ENCODE results near the gene TMEM175.
"Not testable (repeated sequence)": the region's sequence is repeated elsewhere in the genome, so short reads cannot be mapped to it uniquely, and the experiment has no call there.

TMEM175 gene

GRCh38 chr4:970046-970745 lies 37.9 kb downstream of the TMEM175 start:
- Histone ChIP-seq H3K9me3 (ENCODE audit: control insufficient read depth in 5 of 5, low read length in 5 of 5) (no peaks in the 10 kb centered on the region), H3K9ac (ENCODE audit: low read length in 5 of 5) (no peak overlapping the region), H3K4me3 (ENCODE audit: low read depth in 1 of 5, low read length in 5 of 5) (no peak overlapping the region), H3K36me3 (ENCODE audit: control insufficient read depth in 5 of 5, insufficient read depth in 5 of 5, low read length in 5 of 5) (peaks cover 0 to 26% (median 15%) of the 10 kb centered on the region in 5 donors), H3K4me1 (ENCODE audit: control insufficient read depth in 5 of 5, insufficient read depth in 5 of 5, low read length in 5 of 5) (peaks cover 4 to 32% (median 28%) of the 10 kb centered on the region in 5 donors), H3K27me3 (ENCODE audit: control insufficient read depth in 5 of 5, insufficient read depth in 4 of 5, low read length in 5 of 5) (peaks cover 0 to 3% (median 0%) of the 10 kb centered on the region in 5 donors), H3K27ac (ENCODE audit: low read depth, low read length) (no peak overlapping the region)

- Histone ChIP-seq H3K27ac (ENCODE audit: low read depth, low read length) (no peak overlapping the region), H3K36me3 (ENCODE audit: control insufficient read depth in 5 of 5, insufficient read depth in 5 of 5, low read length in 5 of 5) (peaks cover 0 to 18% (median 8%) of the 10 kb centered on the region in 5 donors), H3K4me3 (ENCODE audit: low read depth in 1 of 5, low read length in 5 of 5) (no peak overlapping the region), H3K27me3 (ENCODE audit: control insufficient read depth in 5 of 5, insufficient read depth in 4 of 5, low read length in 5 of 5) (peaks cover 0 to 3% (median 0%) of the 10 kb centered on the region in 5 donors), H3K9me3 (ENCODE audit: control insufficient read depth in 5 of 5, low read length in 5 of 5) (no peaks in the 10 kb centered on the region), H3K4me1 (ENCODE audit: control insufficient read depth in 5 of 5, insufficient read depth in 5 of 5, low read length in 5 of 5) (peaks cover 4 to 32% (median 28%) of the 10 kb centered on the region in 5 donors), H3K9ac (ENCODE audit: low read length in 5 of 5) (peak overlapping the region in 1 of 5 donors; percentile 79)
These were observed 38.7 kb downstream of the TMEM175 start for GRCh38 chr4:970854-971520.

- H3K4me3 ChIP-seq (ENCODE audit: low read depth in 1 of 5, low read length in 5 of 5), result peak overlapping the region; percentile 55 to 83 (median 76)
- no peaks in the 10 kb centered on the region for H3K9me3 ChIP-seq (ENCODE audit: control insufficient read depth in 5 of 5, low read length in 5 of 5)
- peak overlapping the region in 4 of 5 donors; percentile 20 to 79 (median 72) for H3K9ac ChIP-seq (ENCODE audit: low read length in 5 of 5)
- H3K4me1 ChIP-seq (ENCODE audit: control insufficient read depth in 5 of 5, insufficient read depth in 5 of 5, low read length in 5 of 5), result peaks cover 4 to 32% (median 28%) of the 10 kb centered on the region in 5 donors
- H3K36me3 ChIP-seq (ENCODE audit: control insufficient read depth in 5 of 5, insufficient read depth in 5 of 5, low read length in 5 of 5), result peaks cover 0 to 9% (median 0%) of the 10 kb centered on the region in 5 donors
- H3K27me3 ChIP-seq (ENCODE audit: control insufficient read depth in 5 of 5, insufficient read depth in 4 of 5, low read length in 5 of 5), result peaks cover 0 to 3% (median 0%) of the 10 kb centered on the region in 5 donors
- H3K27ac ChIP-seq (ENCODE audit: low read depth, low read length), result no peak overlapping the region
These were observed 39.6 kb downstream of the TMEM175 start for GRCh38 chr4:971666-972500.

- Histone ChIP-seq H3K9me3 (ENCODE audit: control insufficient read depth in 5 of 5, low read length in 5 of 5) (no peaks in the 10 kb centered on the region), H3K4me3 (ENCODE audit: low read depth in 1 of 5, low read length in 5 of 5) (peak overlapping the region in 4 of 5 donors; percentile 64 to 83 (median 79)), H3K4me1 (ENCODE audit: control insufficient read depth in 5 of 5, insufficient read depth in 5 of 5, low read length in 5 of 5) (peaks cover 4 to 32% (median 28%) of the 10 kb centered on the region in 5 donors), H3K27me3 (ENCODE audit: control insufficient read depth in 5 of 5, insufficient read depth in 4 of 5, low read length in 5 of 5) (peaks cover 0 to 3% (median 0%) of the 10 kb centered on the region in 5 donors), H3K36me3 (ENCODE audit: control insufficient read depth in 5 of 5, insufficient read depth in 5 of 5, low read length in 5 of 5) (peaks cover 0 to 3% (median 0%) of the 10 kb centered on the region in 5 donors), H3K9ac (ENCODE audit: low read length in 5 of 5) (peak overlapping the region in 4 of 5 donors; percentile 63 to 79 (median 72)), H3K27ac (ENCODE audit: low read depth, low read length) (no peak overlapping the region)
These were observed 40.6 kb downstream of the TMEM175 start for GRCh38 chr4:972651-973424.

GRCh38 chr4:973431-974397 lies 41.5 kb downstream of the TMEM175 start, which contains the start of gene DGKQ:
Gene DGKQ (minus strand): TSS chr4:973569. CDS start chr4:973482, 87 bp downstream.
- Histone ChIP-seq H3K27ac (ENCODE audit: low read depth, low read length) (no peak within 1 kb of the TSS), H3K4me3 (ENCODE audit: low read depth in 1 of 5, low read length in 5 of 5) (peak within 1 kb of the TSS; percentile 55 to 83 (median 76)), H3K36me3 (ENCODE audit: control insufficient read depth in 5 of 5, insufficient read depth in 5 of 5, low read length in 5 of 5) (peaks cover 0 to 3% (median 0%) of the 10 kb centered on the region in 5 donors), H3K9me3 (ENCODE audit: control insufficient read depth in 5 of 5, low read length in 5 of 5) (no peaks in the 10 kb centered on the region), H3K4me1 (ENCODE audit: control insufficient read depth in 5 of 5, insufficient read depth in 5 of 5, low read length in 5 of 5) (peaks cover 4 to 32% (median 28%) of the 10 kb centered on the region in 5 donors), H3K27me3 (ENCODE audit: control insufficient read depth in 5 of 5, insufficient read depth in 4 of 5, low read length in 5 of 5) (peaks cover 0 to under 1% (median 0%) of the 10 kb centered on the region in 5 donors), H3K9ac (ENCODE audit: low read length in 5 of 5) (peak within 1 kb of the TSS in 4 of 5 donors; percentile 63 to 79 (median 72))

GRCh38 chr4:974668-975067 lies 42.4 kb downstream of the TMEM175 start:
- no peaks in the 10 kb centered on the region for H3K9me3 ChIP-seq (ENCODE audit: control insufficient read depth in 5 of 5, low read length in 5 of 5)
- H3K27ac ChIP-seq (ENCODE audit: low read depth, low read length), result no peak overlapping the region
- H3K4me1 ChIP-seq (ENCODE audit: control insufficient read depth in 5 of 5, insufficient read depth in 5 of 5, low read length in 5 of 5), result peaks cover 4 to 40% (median 37%) of the 10 kb centered on the region in 5 donors
- peaks cover 0 to 3% (median 0%) of the 10 kb centered on the region in 5 donors for H3K36me3 ChIP-seq (ENCODE audit: control insufficient read depth in 5 of 5, insufficient read depth in 5 of 5, low read length in 5 of 5)
- no peaks in the 10 kb centered on the region for H3K27me3 ChIP-seq (ENCODE audit: control insufficient read depth in 5 of 5, insufficient read depth in 4 of 5, low read length in 5 of 5)
- H3K9ac ChIP-seq (ENCODE audit: low read length in 5 of 5), result no peak overlapping the region
- H3K4me3 ChIP-seq (ENCODE audit: low read depth in 1 of 5, low read length in 5 of 5), result no peak overlapping the region

- H3K36me3 ChIP-seq (ENCODE audit: control insufficient read depth in 5 of 5, insufficient read depth in 5 of 5, low read length in 5 of 5); H3K4me3 ChIP-seq (ENCODE audit: low read depth in 1 of 5, low read length in 5 of 5); H3K9me3 ChIP-seq (ENCODE audit: control insufficient read depth in 5 of 5, low read length in 5 of 5); H3K27me3 ChIP-seq (ENCODE audit: control insufficient read depth in 5 of 5, insufficient read depth in 4 of 5, low read length in 5 of 5); H3K9ac ChIP-seq (ENCODE audit: low read length in 5 of 5); H3K27ac ChIP-seq (ENCODE audit: low read depth, low read length): not testable (repeated sequence)
- H3K4me1 ChIP-seq (ENCODE audit: control insufficient read depth in 5 of 5, insufficient read depth in 5 of 5, low read length in 5 of 5), result peaks cover 4 to 36% (median 33%) of the 10 kb centered on the region in 5 donors
These were observed 43.8 kb downstream of the TMEM175 start for GRCh38 chr4:976016-976415.

- Histone ChIP-seq H3K27me3 (ENCODE audit: control insufficient read depth in 5 of 5, insufficient read depth in 4 of 5, low read length in 5 of 5) (no peaks in the 10 kb centered on the region), H3K9ac (ENCODE audit: low read length in 5 of 5) (peak overlapping the region in 1 of 5 donors; percentile 8), H3K36me3 (ENCODE audit: control insufficient read depth in 5 of 5, insufficient read depth in 5 of 5, low read length in 5 of 5) (peaks cover 0 to 3% (median 0%) of the 10 kb centered on the region in 5 donors), H3K27ac (ENCODE audit: low read depth, low read length) (no peak overlapping the region), H3K9me3 (ENCODE audit: control insufficient read depth in 5 of 5, low read length in 5 of 5) (no peaks in the 10 kb centered on the region), H3K4me3 (ENCODE audit: low read depth in 1 of 5, low read length in 5 of 5) (no peak overlapping the region), H3K4me1 (ENCODE audit: control insufficient read depth in 5 of 5, insufficient read depth in 5 of 5, low read length in 5 of 5) (peaks cover 0 to 11% (median 10%) of the 10 kb centered on the region in 5 donors)
These were observed 46.9 kb downstream of the TMEM175 start for GRCh38 chr4:978957-979701.

Measured in subcutaneous abdominal adipose tissue (tissue), 5 donors.